GM06990 (cell line): ENCODE measurements around the gene SLC16A6.
"Not testable (repeated sequence)": the region's sequence is repeated elsewhere in the genome, so short reads cannot be mapped to it uniquely, and the experiment has no call there.

ENCODE experiments used
- DNase-seq: peaks from one replicate; pipeline ENCODE4 v3.0.0-alpha.2; 2011; ENCODE audit not compliant: insufficient read length; ENCODE audit errors: extremely low read depth
- H3K27me3 ChIP-seq: replicated peaks from 2 replicates; pipeline ENCODE4 v1.6.0; 2011; ENCODE audit warnings: low read length; ENCODE audit not compliant: control insufficient read depth, insufficient read depth
- H3K36me3 ChIP-seq: 2 replicates; pipeline ENCODE4 v1.5.1; 2011; ENCODE audit warnings: low read length; ENCODE audit not compliant: control insufficient read depth, insufficient read depth
- H3K4me3 ChIP-seq: replicated peaks from 2 replicates; pipeline ENCODE4 v1.5.1; 2011; ENCODE audit warnings: low read depth, mild to moderate bottlenecking, control low read depth, low read length
- TF ChIP-seq, protein P1 (sequence below): IDR thresholded peaks from 2 replicates; pipeline ENCODE4 v1.5.1; 2011; ENCODE audit warnings: low read length, control low read depth, mild to moderate bottlenecking, inconsistent platforms; ENCODE audit not compliant: insufficient read depth, poor library complexity, severe bottlenecking

Gene SLC16A6

GRCh38 chr17:68290955-68291835, at the start of gene SLC16A6, which contains the start of gene ARSG:
TSS of gene SLC16A6 (minus strand) at chr17:68291127. CDS start at chr17:68278320, 12,807 bp downstream.
TSS of gene ARSG (plus strand) at chr17:68291495. CDS start at chr17:68307494, 15,999 bp downstream.
- no peaks in the 10 kb centered on the region for H3K27me3 ChIP-seq
- TF ChIP-seq, protein P1, sequence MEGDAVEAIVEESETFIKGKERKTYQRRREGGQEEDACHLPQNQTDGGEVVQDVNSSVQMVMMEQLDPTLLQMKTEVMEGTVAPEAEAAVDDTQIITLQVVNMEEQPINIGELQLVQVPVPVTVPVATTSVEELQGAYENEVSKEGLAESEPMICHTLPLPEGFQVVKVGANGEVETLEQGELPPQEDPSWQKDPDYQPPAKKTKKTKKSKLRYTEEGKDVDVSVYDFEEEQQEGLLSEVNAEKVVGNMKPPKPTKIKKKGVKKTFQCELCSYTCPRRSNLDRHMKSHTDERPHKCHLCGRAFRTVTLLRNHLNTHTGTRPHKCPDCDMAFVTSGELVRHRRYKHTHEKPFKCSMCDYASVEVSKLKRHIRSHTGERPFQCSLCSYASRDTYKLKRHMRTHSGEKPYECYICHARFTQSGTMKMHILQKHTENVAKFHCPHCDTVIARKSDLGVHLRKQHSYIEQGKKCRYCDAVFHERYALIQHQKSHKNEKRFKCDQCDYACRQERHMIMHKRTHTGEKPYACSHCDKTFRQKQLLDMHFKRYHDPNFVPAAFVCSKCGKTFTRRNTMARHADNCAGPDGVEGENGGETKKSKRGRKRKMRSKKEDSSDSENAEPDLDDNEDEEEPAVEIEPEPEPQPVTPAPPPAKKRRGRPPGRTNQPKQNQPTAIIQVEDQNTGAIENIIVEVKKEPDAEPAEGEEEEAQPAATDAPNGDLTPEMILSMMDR = no peak
- DNase-seq = peak; percentile 96
- H3K36me3 ChIP-seq = no peaks in the 10 kb centered on the region
- peak within 1 kb of the TSS; percentile 88 for H3K4me3 ChIP-seq

GRCh38 chr17:68334393-68334792, 43.5 kb upstream of the SLC16A6 start:
- Histone ChIP-seq H3K36me3 (no peaks in the 10 kb centered on the region), H3K4me3 (no peak overlapping the region), H3K27me3 (no peaks in the 10 kb centered on the region)
- TF ChIP-seq, protein P1 = no peak
- no peak for DNase-seq

DNA sequence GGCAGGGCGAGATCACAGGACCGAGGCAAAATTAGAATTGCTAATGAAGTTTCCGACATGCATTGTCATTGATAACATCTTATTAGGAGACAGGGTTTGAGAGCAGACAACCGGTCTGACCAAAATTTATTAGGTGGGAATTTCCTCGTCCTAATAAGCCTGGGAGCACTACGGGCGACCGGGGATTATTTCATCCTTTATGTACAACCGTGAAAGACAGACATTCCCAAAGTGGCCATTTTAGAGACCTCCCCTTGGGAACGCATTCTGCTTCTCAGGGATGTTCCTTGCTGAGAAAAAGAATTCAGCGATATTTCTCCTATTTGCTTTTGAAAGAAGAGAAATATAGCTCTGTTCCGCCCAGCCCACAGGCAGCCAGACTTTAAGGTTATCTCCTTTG, 41.0 kb upstream of the SLC16A6 start:
- H3K27me3 ChIP-seq = not testable (repeated sequence)

DNA sequence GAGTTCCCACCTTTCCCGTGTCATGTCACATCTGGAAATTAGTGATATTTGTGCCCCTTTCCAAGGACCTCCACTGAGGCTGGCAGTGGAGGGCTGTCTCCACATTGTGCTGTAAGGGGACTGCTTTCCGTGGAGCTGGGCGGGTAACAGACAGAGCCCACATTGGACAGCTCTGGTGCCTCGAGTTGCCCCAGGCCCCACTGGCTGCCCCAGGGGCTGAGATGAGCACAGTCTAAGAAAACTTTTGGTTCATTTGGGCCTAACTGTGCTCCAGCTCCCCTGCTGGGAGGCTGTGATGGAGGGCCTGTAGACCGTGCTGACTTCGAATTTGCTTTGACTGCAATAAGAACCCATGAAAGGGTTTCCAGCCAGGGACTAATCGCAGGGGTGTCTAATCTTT, 38.4 kb upstream of the SLC16A6 start:
- DNase-seq = no peak
- Histone ChIP-seq H3K27me3 (no peaks in the 10 kb centered on the region), H3K36me3 (no peaks in the 10 kb centered on the region), H3K4me3 (no peak overlapping the region)
- TF ChIP-seq, protein P1 = no peak

More for the DNA sequence above, 41.0 kb upstream of the SLC16A6 start:
- not testable (repeated sequence) for DNase-seq, H3K36me3 ChIP-seq, H3K4me3 ChIP-seq

DNA sequence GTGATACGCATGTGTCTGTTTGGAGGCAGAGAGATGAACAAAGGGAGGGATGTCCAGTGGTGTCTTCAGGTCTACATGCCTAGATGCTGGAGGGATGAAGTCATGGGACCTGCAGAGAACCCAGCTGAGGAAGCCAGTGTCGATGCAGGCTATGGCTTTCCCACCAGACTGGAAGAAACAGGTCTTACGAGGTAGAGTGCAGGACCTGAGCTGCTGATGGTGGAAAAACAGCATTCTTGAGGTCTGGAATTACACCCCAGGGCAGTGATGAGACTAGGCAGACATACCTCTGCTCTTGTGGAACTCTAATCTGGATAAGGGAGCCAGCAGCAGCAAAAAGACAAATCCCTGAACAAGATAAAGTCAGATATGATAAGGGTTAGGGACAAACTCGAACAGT, 37.7 kb upstream of the SLC16A6 start:
- H3K4me3 ChIP-seq = no peak overlapping the region
- H3K36me3 ChIP-seq = no peaks in the 10 kb centered on the region
- no peaks in the 10 kb centered on the region for H3K27me3 ChIP-seq
- TF ChIP-seq, protein P1 = no peak
- DNase-seq = no peak

DNA sequence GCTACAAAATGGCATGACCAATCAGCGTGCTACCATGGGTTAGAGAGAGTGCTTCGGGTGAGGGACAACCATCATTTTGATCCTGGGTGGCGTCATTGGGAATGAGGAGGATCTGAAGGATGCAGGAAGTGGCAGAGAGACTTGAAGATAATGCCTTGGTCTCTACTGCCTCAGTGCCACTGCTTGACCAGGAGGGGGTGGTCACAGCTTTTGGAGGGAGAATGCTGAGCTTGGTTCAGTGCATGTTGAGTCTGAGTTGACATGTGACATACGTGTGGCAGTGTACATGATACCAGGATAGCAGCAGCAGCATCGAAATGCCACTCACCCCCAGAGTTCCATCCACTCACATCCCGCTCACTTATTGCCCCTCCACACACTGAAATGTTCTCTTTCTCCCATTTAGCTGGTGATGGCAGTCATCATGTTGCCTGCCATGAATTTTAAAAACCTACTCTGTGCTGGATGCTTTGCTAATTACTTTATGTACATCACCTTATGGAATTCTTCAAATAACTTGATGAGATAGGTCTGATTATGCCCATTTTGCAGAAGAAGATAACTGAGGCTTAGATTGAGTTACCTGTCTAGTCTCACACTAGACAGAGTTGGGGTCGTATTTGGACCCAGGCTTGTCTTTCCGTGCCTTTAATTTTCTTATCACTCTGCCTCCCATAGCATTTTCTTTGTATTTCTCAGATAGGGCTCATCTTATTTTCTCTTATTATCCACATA, 37.1 kb upstream of the SLC16A6 start:
- Histone ChIP-seq H3K36me3 (no peaks in the 10 kb centered on the region), H3K4me3 (no peak overlapping the region), H3K27me3 (no peaks in the 10 kb centered on the region)
- no peak for DNase-seq
- TF ChIP-seq, protein P1 = peak; percentile 21
